ENCODE measurements around the gene TOMM40.
"Not testable (repeated sequence)": the region's sequence is repeated elsewhere in the genome, so short reads cannot be mapped to it uniquely, and the experiment has no call there.

The TOMM40 gene

GRCh38 chr19:44872661-44873060, 18.4 kb upstream of the TOMM40 start:
- DNase-seq: no peak

DNA sequence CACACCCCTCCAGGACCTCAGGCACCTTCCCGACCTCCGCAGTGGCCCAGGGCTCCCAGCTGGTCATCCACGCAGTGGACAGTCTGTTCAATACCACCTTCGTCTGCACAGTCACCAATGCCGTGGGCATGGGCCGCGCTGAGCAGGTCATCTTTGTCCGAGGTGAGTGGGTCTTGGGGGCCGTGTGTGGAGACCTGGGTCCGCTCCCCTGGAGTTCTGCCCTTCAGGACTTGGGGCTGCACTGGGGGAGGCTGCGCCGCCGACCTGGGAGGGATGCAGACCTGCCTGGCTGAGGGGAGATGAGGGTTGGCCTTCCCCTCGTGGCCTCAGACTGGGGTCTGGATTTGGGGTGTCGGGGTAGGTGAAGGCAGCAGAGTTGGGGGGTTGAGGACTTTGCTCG, 16.7 kb upstream of the TOMM40 start:
- DNase-seq: no peak

GRCh38 chr19:44875666-44876451, 15.2 kb upstream of the TOMM40 start:
- no peak for DNase-seq

- no peak for DNase-seq
Observed at GRCh38 chr19:44876930-44877535, 14.0 kb upstream of the TOMM40 start.

DNA sequence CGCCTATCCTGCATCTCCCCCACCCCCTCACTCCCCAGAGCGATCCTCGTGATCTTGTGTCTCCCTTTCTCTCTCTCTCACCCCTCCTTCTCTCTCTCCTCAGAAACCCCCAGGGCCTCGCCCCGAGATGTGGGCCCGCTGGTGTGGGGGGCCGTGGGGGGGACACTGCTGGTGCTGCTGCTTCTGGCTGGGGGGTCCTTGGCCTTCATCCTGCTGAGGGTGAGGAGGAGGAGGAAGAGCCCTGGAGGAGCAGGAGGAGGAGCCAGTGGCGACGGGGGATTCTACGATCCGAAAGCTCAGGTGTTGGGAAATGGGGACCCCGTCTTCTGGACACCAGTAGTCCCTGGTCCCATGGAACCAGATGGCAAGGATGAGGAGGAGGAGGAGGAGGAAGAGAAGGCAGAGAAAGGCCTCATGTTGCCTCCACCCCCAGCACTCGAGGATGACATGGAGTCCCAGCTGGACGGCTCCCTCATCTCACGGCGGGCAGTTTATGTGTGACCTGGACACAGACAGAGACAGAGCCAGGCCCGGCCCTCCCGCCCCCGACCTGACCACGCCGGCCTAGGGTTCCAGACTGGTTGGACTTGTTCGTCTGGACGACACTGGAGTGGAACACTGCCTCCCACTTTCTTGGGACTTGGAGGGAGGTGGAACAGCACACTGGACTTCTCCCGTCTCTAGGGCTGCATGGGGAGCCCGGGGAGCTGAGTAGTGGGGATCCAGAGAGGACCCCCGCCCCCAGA, 12.8 kb upstream of the TOMM40 start:
- no peak for DNase-seq

GRCh38 chr19:44879309-44880065, 11.6 kb upstream of the TOMM40 start:
- no peak for DNase-seq

DNA sequence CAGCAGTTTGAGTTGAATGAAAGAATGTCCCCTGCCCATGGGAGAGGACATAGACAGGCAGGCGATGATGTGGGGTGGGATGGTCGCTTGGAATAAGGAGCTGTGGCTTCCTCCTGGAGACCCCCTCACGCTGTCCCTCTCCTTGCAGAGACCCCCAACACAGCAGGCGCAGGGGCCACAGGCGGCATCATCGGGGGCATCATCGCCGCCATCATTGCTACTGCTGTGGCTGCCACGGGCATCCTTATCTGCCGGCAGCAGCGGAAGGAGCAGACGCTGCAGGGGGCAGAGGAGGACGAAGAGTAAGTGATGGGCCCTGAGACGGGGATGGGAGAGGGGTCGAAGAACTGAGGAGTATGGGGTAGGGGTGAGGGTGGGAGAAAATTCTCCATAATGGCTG, 9.0 kb upstream of the TOMM40 start:
- no peak for DNase-seq

- not testable (repeated sequence) for DNase-seq
Observed at GRCh38 chr19:44882619-44883397, 8.2 kb upstream of the TOMM40 start.

DNA sequence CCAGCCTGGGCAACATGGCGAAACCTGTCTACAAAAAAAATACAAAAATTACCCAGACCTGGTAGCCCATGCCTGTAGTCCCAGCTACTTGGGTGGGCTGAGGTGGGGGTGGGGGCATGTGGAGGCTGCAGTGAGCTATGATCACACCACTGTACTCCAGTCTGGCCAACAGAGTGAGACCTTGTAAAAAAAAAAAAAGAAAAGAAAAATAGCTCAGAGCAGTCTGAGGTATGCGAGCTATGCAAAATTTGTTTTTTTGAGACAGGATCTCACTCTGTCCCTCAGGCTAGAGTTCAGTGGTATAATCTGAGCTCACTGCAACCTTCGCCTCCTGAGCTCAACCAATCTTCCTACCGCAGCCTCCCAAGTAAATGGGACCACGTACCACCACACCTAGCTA, 7.1 kb upstream of the TOMM40 start:
- no peak for DNase-seq

- DNase-seq: no peak
Observed at GRCh38 chr19:44884566-44884965, 6.5 kb upstream of the TOMM40 start.

GRCh38 chr19:44886141-44886540, 4.9 kb upstream of the TOMM40 start:
- DNase-seq: no peak

- DNase-seq: no peak
Observed at GRCh38 chr19:44887648-44888047, 3.4 kb upstream of the TOMM40 start.

DNA sequence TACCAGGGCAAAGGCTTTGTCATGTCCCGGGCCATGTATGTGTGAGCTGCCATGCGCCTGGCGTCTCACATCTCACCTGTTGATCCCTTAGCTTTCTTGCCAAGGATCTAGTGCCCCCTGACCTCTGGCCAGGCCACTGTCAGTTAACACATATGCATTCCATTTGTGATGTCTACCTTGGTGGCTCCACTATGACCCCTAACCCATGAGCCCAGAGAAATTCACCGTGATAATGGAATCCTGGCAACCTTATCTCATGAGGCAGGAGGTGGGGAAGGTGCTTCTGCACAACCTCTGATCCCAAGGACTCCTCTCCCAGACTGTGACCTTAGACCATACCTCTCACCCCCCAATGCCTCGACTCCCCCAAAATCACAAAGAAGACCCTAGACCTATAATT, 2.7 kb upstream of the TOMM40 start:
- not testable (repeated sequence) for DNase-seq

- DNase-seq: no peak
Observed at GRCh38 chr19:44889830-44890365, 1.2 kb upstream of the TOMM40 start.

- no peak for DNase-seq
Observed at GRCh38 chr19:44890366-44891015, 563 bp upstream of the TOMM40 start.

- DNase-seq: no peak
Observed at GRCh38 chr19:44892932-44893331, 1.9 kb downstream of the TOMM40 start.

GRCh38 chr19:44893332-44894051, 2.4 kb downstream of the TOMM40 start:
- DNase-seq: no peak

GRCh38 chr19:44894052-44894400, 3.0 kb downstream of the TOMM40 start:
- DNase-seq: no peak

- no peak for DNase-seq
Observed at GRCh38 chr19:44894946-44895345, 3.9 kb downstream of the TOMM40 start.

GRCh38 chr19:44897835-44898234, 6.8 kb downstream of the TOMM40 start:
- no peak for DNase-seq

Data from CD4-positive, alpha-beta T cell treated with Interferon gamma for 1 hour (primary cell).